KG1 (cell line): ENCODE measurements around the gene SORCS2.

Source experiments
- DNase-seq: peaks from one replicate; lab custom pipeline; 2025; lab: John Stamatoyannopoulos, UW

The SORCS2 gene

DNA sequence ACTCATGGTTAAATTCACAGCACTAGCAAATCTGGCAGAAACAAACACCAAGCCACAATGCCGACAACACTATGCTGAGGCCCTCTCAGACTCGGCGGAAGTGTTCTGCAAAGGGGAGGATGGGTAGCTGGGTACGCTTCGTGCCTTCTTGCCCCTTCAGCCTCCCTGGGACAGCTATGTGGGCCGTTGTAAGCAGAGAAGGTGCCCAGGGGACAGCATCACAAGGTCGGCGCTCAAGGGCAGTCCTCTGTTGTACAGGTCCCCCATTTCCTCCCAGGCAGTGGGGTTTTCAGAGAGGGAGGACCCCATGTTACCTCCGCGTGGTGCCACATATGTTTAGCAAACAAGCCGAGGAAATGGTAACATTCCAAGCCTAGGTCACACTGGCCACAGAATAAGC, 573.7 kb downstream of the SORCS2 start:
- DNase-seq: no peak

GRCh38 chr4:7766661-7767345, 574.5 kb downstream of the SORCS2 start:
- no peak for DNase-seq

GRCh38 chr4:7767526-7767925, 575.2 kb downstream of the SORCS2 start:
- DNase-seq: no peak

- no peak for DNase-seq
These were observed 575.6 kb downstream of the SORCS2 start for GRCh38 chr4:7767966-7768365.

- DNase-seq: no peak
These were observed 576.4 kb downstream of the SORCS2 start for GRCh38 chr4:7768736-7769135.

DNA sequence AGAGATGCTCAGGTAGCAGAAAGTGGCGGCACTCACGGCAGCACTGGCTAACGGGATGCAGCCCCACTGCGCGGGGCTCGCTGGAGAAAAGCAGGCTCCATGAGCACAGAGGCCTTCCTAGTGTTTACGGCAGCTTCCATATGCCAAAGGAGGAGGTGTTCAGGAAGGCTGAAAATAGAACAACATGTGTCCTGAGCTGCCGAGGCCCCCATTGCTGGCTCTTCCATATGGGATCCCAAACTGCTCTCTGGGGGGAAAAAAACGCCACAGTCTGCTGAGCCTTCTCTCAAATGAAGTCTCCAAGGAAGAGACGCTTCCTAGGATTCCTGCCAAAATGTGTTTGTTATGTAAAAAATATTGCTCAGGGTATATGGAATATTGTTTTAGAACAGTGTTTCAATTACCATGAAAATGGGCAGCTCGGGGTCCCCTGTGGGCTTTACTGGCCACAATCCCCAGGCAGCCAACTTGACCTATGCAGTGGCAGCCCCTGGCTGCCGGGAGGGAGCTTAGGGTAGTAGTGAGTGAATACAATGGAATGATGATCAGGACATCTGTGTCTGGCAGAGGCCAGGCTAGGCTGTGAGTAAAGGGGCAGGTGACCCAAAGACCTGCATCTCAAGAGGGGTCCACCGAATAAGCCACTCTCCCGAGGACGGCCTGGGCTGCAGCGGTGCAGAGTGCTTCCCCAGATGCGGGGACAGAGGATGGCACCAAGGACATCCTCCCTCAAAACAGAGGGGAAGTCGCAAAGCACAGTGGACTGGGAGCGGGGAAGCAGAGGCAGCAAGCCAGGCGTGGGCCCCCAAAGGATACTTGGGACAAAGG, 577.3 kb downstream of the SORCS2 start:
- DNase-seq: no peak

DNA sequence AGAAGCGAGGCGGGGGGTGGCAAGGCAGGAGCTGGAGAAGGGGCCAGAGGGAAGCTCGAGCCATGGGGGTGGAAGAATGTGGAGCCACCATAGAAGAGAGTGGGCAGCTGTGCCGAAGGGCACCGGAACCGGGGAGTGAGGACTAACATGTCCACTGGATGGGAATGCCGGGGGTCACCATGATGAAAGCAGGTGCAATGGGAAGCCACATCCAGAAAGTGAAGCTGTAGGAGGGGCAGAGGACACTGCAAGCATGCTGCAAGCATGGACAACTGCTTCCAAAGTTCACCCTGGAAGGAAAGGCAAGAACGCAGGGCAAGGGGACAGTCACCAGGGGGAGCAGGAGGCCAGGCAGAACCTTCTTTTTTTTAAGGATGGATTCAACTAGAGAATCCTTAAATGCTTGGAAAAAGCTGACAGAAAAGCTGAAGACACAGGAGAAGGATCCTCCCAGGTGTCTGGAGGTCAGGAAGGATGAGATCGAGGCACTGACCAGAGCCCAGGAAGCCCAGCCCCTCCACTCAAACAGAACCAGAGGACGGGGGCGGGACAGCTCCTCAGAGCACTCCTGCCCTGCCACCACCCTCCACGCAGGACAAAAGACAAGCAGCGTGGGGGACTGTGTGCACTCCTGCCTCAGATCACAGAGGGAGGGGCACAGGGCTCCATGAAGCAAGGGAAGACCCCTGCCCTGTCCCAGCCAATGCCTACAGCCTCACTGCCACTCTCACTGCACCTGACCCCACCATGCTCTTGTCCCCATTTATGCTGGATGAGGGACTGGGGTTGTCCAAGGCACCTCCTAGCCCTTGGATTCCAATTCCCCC, 578.1 kb downstream of the SORCS2 start:
- no peak for DNase-seq

- no peak for DNase-seq
These were observed 578.7 kb downstream of the SORCS2 start for GRCh38 chr4:7771056-7771455.

DNA sequence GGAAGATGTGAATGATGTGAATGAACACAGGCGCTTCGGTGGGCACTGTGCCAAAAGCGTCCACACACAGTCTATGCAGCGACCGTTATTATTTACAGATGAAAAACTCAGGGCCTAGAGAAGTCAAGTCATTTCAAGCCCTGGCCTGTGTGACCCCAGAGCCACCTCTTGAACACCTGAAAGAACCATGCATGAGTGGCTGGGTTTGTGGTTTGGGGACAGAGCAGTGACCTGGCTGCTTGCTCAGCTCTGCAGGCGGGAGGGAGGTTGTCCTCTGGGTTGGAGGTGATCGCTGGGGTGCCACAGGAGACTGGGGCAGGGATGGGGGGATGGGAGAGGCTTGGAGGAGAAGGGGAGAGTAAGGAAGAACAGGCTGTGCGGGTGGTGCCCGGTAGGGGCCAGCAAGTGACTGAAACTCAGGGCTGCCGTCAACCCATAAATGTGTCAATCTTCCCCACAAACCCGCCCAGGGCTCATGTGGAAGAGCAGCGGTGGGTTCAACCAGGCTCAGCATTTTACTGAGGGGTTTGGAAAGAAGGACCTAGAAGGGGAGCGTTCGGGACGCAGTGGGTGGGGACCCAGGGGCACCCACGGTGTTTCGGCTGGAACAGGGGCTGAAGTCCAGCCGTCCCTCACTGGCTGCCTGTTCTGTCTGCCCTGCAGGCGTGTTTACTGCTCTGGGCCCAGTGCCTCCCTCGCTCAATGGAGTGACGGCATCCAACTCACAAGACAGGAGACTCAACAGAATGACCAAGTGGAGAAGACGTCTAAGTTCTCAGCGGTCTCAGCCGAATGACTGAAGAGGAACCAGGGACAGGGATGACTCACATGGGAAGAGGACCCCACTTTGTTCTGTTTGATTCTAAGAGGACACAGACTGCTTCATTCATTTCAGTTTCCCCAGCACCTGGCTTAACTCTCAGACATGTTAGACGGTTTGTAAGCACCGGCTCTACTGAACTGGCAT, 579.5 kb downstream of the SORCS2 start:
- no peak for DNase-seq

DNA sequence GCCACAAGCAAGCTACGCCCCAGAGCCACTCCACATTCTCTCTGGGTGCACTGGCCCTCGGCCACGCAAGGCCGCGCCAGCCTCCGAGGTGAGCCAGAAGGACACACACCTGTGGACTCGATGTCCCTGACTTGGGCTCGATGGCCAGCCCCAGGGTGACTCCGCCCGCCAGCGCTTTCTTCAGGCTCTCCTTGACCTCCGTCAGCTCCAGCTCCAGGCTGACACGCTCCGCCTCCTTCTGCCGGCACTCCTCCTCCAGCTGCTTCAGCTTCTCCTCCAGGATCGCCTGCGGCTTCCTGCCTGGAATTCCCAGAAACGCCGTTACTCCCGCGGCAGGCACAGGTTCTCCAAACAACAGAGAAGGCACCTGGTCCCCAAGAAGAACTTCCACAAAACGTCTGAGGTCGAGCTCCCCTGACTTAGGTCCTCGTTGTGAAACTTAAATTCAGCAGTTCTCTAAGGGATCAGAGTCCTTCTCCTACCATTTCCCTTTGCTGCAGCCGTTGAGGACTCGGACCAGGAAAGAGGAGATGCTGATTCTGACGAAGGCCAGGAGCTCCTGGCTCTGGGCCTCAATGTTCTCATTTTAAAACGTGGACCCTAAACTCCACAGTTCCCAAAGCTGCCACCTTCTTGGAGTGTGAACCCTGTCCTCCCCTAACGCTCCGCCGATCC, 580.5 kb downstream of the SORCS2 start:
- DNase-seq: no peak

DNA sequence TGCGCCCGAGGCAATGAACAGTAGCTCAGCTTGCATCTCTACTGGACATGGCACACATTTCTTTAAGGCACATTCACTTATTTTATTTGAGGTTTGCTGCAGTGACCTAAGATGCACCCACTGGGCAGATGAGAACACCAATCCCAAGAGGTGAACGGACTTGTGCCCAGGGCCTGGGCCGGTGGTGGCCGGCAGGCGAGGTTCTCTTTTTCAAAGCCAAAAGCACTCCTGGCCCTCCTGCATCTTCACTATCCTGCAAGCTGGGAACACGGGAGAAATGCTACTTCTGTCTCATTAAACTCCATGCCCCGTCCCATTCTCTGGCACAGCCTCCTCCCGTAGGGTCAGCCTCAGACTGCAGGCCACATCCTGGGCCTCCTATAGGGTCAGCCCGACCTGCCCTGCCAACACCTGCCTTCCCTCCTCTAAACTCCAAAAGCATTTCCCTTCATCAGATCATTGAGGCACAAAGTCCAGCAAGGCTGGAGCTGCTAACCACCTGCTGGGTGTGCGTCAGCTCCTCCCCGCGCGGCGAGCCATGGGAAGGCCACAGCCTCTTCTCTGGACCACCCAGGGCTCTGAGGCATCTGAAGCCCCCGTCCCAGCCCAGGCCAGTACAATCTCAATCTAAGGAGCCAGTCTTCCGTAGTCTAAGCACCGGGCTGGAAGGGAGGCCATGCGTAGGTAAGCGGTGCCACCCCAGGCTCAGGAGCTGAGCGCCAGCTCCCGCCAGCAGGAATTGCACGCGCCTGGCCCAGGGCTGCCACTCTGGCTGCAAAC, 581.3 kb downstream of the SORCS2 start:
- no peak for DNase-seq

DNA sequence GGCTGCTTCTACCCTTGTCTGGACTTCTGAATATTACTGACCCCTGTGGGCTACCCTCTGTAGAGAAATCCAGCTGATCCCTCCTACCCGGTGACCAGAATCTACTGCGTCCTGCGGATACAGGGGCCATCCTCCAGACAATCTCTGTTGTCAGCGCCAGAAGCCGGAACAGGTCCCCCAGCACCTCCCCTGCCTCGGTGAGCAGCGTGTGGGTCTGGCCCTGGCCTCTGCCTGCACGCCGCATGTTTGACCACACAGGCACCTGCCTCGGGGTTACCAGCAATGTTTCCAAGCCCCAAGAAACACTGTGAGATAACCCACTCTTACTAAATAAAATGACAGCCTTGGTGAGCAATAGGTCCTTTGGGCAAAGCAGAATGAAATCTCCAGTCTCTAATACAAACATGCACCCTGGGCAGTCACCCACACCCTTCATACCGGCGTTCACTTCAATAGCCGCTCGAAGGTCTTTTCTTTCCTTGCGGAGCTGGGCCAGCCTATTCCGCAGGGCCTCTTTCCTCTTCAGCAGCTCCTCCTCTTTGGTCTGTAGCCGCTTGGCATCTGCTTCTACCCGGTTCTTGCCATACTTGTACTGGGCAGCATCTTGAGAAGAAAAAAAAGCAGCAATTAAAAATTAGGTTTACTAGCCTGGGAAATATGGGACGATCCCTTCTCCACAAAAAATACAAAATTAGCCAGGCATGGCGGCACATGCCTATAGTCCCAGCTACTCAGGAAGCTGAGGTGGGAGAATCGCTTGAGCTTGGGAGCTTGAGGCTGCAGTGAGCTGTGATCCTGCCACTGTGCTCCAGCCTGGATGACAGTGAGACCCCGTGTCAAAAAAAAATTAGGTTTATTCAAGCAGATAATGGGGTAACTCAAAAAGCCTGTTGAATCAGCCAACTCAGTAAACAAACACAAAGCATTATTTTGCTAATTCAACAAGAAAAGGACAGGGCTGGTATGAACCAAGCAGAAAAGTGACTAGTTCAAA, 582.3 kb downstream of the SORCS2 start:
- DNase-seq: no peak

DNA sequence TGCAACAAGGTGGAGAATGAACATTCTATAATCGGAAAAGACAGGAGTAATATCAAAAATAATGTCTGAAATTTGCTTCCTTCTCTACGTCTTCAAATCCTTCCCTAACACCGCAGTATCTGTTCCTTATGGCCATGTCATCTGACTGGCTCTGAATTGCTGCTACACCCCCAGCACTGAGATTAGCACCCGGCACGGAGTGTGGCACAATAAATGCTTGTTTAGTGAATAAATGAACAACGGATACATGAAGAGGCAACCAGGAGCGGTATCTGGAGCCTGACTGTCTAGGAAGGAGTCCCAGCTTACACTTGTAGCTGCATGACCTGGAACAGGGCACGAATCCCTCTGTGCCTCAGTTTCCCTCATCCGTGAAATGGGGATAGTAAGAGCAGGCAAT, 583.1 kb downstream of the SORCS2 start:
- no peak for DNase-seq

GRCh38 chr4:7777017-7777710, 584.8 kb downstream of the SORCS2 start:
- DNase-seq: no peak

DNA sequence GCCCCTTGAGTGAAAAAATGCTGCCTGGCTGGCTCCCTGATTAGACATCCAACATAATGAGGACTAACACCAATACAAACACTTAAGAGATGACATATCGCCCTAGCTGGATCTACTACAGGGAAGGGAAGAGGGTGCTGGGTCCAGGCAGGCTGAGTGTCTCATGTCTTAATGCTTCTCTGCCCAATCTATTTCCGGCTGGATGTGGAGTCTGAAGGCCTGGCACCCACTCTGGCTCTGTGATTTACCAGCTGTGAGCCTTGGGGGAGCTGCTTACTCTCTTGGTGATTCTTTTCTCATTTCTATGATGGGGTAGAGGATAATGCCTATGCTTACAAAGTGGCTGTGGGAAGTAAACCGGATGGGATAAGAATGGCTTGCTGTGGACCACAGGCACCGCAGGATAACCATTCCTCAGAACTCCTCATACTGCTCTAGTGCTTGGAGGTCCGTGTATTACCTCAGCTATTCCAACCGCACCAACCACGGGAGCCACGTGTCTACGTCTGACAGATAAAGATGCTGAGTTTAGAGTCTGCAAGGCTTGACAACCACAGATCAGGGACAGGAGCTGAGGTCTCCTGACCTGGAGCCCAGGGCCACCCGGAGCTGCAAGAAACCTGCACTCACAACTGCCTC, 585.7 kb downstream of the SORCS2 start:
- no peak for DNase-seq

- DNase-seq: no peak
These were observed 586.4 kb downstream of the SORCS2 start for GRCh38 chr4:7778510-7779431.

- no peak for DNase-seq
These were observed 587.1 kb downstream of the SORCS2 start for GRCh38 chr4:7779432-7779768.
